ENCODE measurements around the gene OLIG2.

OLIG2 gene

GRCh38 chr21:33020558-33021100, 5.1 kb upstream of the OLIG2 start:
- DNase-seq: no peak

- no peak for DNase-seq
Measured at GRCh38 chr21:33021150-33021549, 4.6 kb upstream of the OLIG2 start.

- DNase-seq: no peak
Measured at GRCh38 chr21:33021667-33022066, 4.1 kb upstream of the OLIG2 start.

GRCh38 chr21:33022489-33022827, 3.3 kb upstream of the OLIG2 start:
- no peak for DNase-seq

- DNase-seq: no peak
Measured at GRCh38 chr21:33022828-33023573, 2.7 kb upstream of the OLIG2 start.

GRCh38 chr21:33023574-33024200, 2.0 kb upstream of the OLIG2 start:
- no peak for DNase-seq

- DNase-seq: no peak
Measured at GRCh38 chr21:33024201-33025103, 1.3 kb upstream of the OLIG2 start.

- DNase-seq: no peak
Measured at GRCh38 chr21:33025106-33025488, 638 bp upstream of the OLIG2 start.

GRCh38 chr21:33026443-33026858, 716 bp downstream of the OLIG2 start:
- DNase-seq: no peak

- DNase-seq: no peak
Measured at GRCh38 chr21:33026878-33027400, 1.2 kb downstream of the OLIG2 start.

GRCh38 chr21:33027401-33028286, 1.9 kb downstream of the OLIG2 start:
- no peak for DNase-seq

GRCh38 chr21:33028287-33028670, 2.5 kb downstream of the OLIG2 start:
- no peak for DNase-seq

- no peak for DNase-seq
Measured at GRCh38 chr21:33028773-33029384, 3.1 kb downstream of the OLIG2 start.

- no peak for DNase-seq
Measured at GRCh38 chr21:33029385-33029921, 3.7 kb downstream of the OLIG2 start.

GRCh38 chr21:33029975-33030461, 4.3 kb downstream of the OLIG2 start:
- no peak for DNase-seq

GRCh38 chr21:33030633-33031032, 4.9 kb downstream of the OLIG2 start:
- no peak for DNase-seq

GRCh38 chr21:33031152-33031911, 5.6 kb downstream of the OLIG2 start:
- no peak for DNase-seq

GRCh38 chr21:33032434-33033047, 6.8 kb downstream of the OLIG2 start:
- no peak for DNase-seq

GRCh38 chr21:33033094-33033951, 7.6 kb downstream of the OLIG2 start:
- no peak for DNase-seq

All from CD4-positive, alpha-beta T cell treated with Interleukin-12 subunit alpha and Interleukin-12 subunit beta, for 1 hour (primary cell).